GM12878 (cell line): Measurements from ENCODE around the gene ACSS1. TPM values are rescaled to one million over a fixed set of nuclear protein-coding genes. Genes with fewer than 3 reads are reported as not detected.

ENCODE experiments used
- ASH2L ChIP-seq: fragments of 300-600, 200-600 bp; sonication (generic); IDR thresholded peaks from 2 replicates; pipeline ENCODE4 v1.6.1; 2017; ENCODE audit warnings: low read depth, mild to moderate bottlenecking, borderline replicate concordance
- CHD1 ChIP-seq: IDR thresholded peaks from 2 replicates; pipeline ENCODE4 v1.6.1; 2012; ENCODE audit warnings: low read depth, low read length, improper control_type of control experiment
- ETV6 ChIP-seq, 2 experiments: fragments of 450-650 bp in 1 of 2; IDR thresholded peaks in 1 of 2; conservative IDR thresholded peaks in 1 of 2; 2 replicates each; pipeline ENCODE4 v1.6.1; 2014; ENCODE audit warnings: antibody characterized with exemption in 1 of 2, borderline replicate concordance in 1 of 2, low read depth in 1 of 2, mild to moderate bottlenecking in 1 of 2, moderate library complexity in 1 of 2
- FOXK2 ChIP-seq: fragments of 450-650 bp; IDR thresholded peaks from 2 replicates; pipeline ENCODE4 v1.6.1; 2017; ENCODE audit warnings: mild to moderate bottlenecking, moderate library complexity
- GABPA ChIP-seq: IDR thresholded peaks from 2 replicates; pipeline ENCODE4 v1.6.1; 2014; ENCODE audit warnings: antibody characterized with exemption, low read depth, mild to moderate bottlenecking, inconsistent platforms
- HDAC2 ChIP-seq: fragments of 200-600 bp; sonication (generic); IDR thresholded peaks from 2 replicates; pipeline ENCODE4 v1.6.1; 2017
- HDAC6 ChIP-seq: fragments of 200-600 bp; sonication (generic); IDR thresholded peaks from one replicate; pipeline ENCODE4 v1.8.0; 2017; ENCODE audit warnings: antibody characterized with exemption; ENCODE audit not compliant: unreplicated experiment
- HDGF ChIP-seq: fragments of 450-650 bp; IDR thresholded peaks from 2 replicates; pipeline ENCODE4 v1.6.1; 2016; ENCODE audit warnings: antibody characterized with exemption
- KDM1A ChIP-seq: fragments of 200-600 bp; sonication (generic); IDR thresholded peaks from 2 replicates; pipeline ENCODE4 v1.6.1; 2016; ENCODE audit warnings: borderline replicate concordance
- NR2C2 ChIP-seq: IDR thresholded peaks from 2 replicates; pipeline ENCODE4 v1.6.1; 2011; ENCODE audit warnings: borderline replicate concordance, low read depth; ENCODE audit not compliant: control insufficient read depth, insufficient read length
- NRF1 ChIP-seq: conservative IDR thresholded peaks from 2 replicates; pipeline ENCODE4 v1.6.1; 2011; ENCODE audit warnings: mild to moderate bottlenecking, low read depth, low read length, improper control_type of control experiment
- RELA ChIP-seq: fragments of 450-650 bp; IDR thresholded peaks from 2 replicates; pipeline ENCODE4 v1.8.0; 2014; ENCODE audit warnings: borderline replicate concordance; ENCODE audit not compliant: partially characterized antibody
- RFX5 ChIP-seq: IDR thresholded peaks from 2 replicates; pipeline ENCODE4 v1.6.1; 2011; ENCODE audit warnings: low read depth, low read length, improper control_type of control experiment
- ZNF217 ChIP-seq: fragments of 450-650 bp; IDR thresholded peaks from 2 replicates; pipeline ENCODE4 v1.6.1; 2017; ENCODE audit warnings: antibody characterized with exemption, mild to moderate bottlenecking
- ZNF24 ChIP-seq: fragments of 450-650 bp; IDR thresholded peaks from 2 replicates; pipeline ENCODE4 v1.6.1; 2017; ENCODE audit warnings: antibody characterized with exemption, mild to moderate bottlenecking
- ZZZ3 ChIP-seq: IDR thresholded peaks from 2 replicates; pipeline ENCODE4 v1.6.1; 2011; ENCODE audit warnings: low read depth; ENCODE audit not compliant: control insufficient read depth, insufficient read length
- polyA plus RNA-seq, 11 experiments: library from polyadenylated mRNA; depleted of rRNA in 4 of 11; unstranded in 6 of 11; stranded (reverse) in 5 of 11; fragments of >200 nt; fragmentation: Nextera tagmentation in 4 of 11; fragmentation: Illumina TruSeq in 1 of 11; extraction: Ambion mirVana in 4 of 11; extraction: Trizol in 1 of 11; gene quantifications; 1 replicate in 1 of 11; 2 replicates in 10 of 11; pipeline versions ENCODE4 v1.2.1 to v1.2.3, GENCODE V29; 2011 to 2016; ENCODE audit warnings: inconsistent platforms in 2 of 11, missing spikeins in 2 of 11, low read depth in 1 of 11
- total RNA-seq, 4 experiments: library from RNA; depleted of rRNA in 3 of 4; stranded (reverse); fragments of >200 nt in 3 of 4; fragmentation: Illumina TruSeq in 1 of 4; extraction: Trizol in 1 of 4; gene quantifications; 2 replicates each; pipeline versions ENCODE4 v1.2.1 to v1.2.3, GENCODE V29; 2013 to 2021
- TF ChIP-seq, protein P1 (sequence below): IDR thresholded peaks from 2 replicates; pipeline ENCODE4 v1.6.1; 2011; ENCODE audit warnings: borderline replicate concordance, low read depth, mild to moderate bottlenecking, moderate library complexity, mixed read lengths, low read length; ENCODE audit not compliant: insufficient read depth; ENCODE audit errors: extremely low read length
- TF ChIP-seq, protein P2 (sequence below): IDR thresholded peaks from 2 replicates; pipeline ENCODE4 v1.6.1; 2012; ENCODE audit warnings: improper control_type of control experiment, low read depth, low read length; ENCODE audit not compliant: insufficient replicate concordance
- TF ChIP-seq, protein P3 (sequence below): fragments of 450-650 bp; IDR thresholded peaks from 2 replicates; pipeline ENCODE4 v1.6.1; 2018; ENCODE audit warnings: mild to moderate bottlenecking, low read depth, moderate library complexity; ENCODE audit not compliant: partially characterized antibody
- TF ChIP-seq, protein P4 (sequence below): IDR thresholded peaks from 2 replicates; pipeline ENCODE4 v1.6.1; 2011; ENCODE audit warnings: mild to moderate bottlenecking, low read depth, low read length, moderate library complexity; ENCODE audit not compliant: insufficient replicate concordance

The ACSS1 gene
- total and polyA plus RNA-seq, 10 of the 15 experiments (the other 5 are each of a cell fraction or from before 2014, with no cell fraction given) = 1.3 to 44.9 (median 31.1) TPM

DNA sequence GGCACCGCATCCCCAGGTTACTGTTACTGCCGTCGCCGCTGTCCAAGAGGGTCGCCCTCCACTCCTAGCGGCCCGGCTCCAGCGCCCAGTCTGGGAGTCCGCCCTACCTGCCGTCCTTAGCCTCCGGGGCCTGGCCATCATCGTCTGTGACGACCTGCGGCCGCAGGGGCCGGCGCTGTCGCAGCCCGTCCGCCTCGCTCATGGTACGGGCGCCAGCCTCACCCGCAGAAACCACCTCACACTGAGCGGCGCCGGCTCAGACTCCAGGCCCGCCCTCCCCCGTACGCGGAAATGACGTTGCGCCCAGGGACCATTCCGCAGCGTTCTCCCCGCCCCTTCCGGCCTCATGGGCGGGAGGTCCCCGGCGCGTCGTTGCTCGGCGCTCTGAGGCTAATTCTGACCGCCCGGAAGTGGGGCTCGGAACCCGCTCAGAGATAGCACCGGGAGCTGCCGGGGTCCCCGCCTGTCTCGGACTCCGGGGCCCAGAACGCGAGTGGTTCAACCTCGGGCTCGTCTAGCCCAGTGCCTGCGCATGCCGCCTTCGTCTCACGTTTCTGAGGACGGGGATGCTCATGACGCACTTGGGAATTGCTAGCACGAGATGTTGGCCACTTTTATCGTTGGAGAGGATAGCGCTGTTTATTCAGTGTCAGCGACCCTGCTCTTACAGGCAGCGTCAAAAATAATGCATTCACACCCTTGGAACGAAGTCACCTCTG, 65.3 kb downstream of the ACSS1 start, which contains the start of gene APMAP (continued):
- TF ChIP-seq, protein P1, sequence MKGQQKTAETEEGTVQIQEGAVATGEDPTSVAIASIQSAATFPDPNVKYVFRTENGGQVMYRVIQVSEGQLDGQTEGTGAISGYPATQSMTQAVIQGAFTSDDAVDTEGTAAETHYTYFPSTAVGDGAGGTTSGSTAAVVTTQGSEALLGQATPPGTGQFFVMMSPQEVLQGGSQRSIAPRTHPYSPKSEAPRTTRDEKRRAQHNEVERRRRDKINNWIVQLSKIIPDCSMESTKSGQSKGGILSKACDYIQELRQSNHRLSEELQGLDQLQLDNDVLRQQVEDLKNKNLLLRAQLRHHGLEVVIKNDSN = no peak
- no peak for TF ChIP-seq HDGF
- no peak for TF ChIP-seq NR2C2
- no peak for TF ChIP-seq HDAC6
- 0 out of 4 replicates have a peak, but pooled peaks of 1 of the 2 experiments have one; percentile 22 for TF ChIP-seq ETV6 (conservative IDR thresholded peaks at IDR 0.05 in 1 of 2, IDR thresholded peaks at IDR 0.05 in 1 of 2; ENCODE audit: borderline replicate concordance in 1 of 2, low read depth in 1 of 2)
- TF ChIP-seq, protein P2, sequence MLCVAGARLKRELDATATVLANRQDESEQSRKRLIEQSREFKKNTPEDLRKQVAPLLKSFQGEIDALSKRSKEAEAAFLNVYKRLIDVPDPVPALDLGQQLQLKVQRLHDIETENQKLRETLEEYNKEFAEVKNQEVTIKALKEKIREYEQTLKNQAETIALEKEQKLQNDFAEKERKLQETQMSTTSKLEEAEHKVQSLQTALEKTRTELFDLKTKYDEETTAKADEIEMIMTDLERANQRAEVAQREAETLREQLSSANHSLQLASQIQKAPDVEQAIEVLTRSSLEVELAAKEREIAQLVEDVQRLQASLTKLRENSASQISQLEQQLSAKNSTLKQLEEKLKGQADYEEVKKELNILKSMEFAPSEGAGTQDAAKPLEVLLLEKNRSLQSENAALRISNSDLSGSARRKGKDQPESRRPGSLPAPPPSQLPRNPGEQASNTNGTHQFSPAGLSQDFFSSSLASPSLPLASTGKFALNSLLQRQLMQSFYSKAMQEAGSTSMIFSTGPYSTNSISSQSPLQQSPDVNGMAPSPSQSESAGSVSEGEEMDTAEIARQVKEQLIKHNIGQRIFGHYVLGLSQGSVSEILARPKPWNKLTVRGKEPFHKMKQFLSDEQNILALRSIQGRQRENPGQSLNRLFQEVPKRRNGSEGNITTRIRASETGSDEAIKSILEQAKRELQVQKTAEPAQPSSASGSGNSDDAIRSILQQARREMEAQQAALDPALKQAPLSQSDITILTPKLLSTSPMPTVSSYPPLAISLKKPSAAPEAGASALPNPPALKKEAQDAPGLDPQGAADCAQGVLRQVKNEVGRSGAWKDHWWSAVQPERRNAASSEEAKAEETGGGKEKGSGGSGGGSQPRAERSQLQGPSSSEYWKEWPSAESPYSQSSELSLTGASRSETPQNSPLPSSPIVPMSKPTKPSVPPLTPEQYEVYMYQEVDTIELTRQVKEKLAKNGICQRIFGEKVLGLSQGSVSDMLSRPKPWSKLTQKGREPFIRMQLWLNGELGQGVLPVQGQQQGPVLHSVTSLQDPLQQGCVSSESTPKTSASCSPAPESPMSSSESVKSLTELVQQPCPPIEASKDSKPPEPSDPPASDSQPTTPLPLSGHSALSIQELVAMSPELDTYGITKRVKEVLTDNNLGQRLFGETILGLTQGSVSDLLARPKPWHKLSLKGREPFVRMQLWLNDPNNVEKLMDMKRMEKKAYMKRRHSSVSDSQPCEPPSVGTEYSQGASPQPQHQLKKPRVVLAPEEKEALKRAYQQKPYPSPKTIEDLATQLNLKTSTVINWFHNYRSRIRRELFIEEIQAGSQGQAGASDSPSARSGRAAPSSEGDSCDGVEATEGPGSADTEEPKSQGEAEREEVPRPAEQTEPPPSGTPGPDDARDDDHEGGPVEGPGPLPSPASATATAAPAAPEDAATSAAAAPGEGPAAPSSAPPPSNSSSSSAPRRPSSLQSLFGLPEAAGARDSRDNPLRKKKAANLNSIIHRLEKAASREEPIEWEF = no peak
- TF ChIP-seq KDM1A = no peak
- no peak for TF ChIP-seq RELA
- 0 out of 2 replicates have a peak, but pooled peaks have one; percentile 62 for TF ChIP-seq CHD1
- no peak for TF ChIP-seq NRF1
- no peak for TF ChIP-seq HDAC2
- TF ChIP-seq ZNF24 = no peak
- peak; percentile 92 for TF ChIP-seq GABPA
- no peak for TF ChIP-seq ZNF217
- TF ChIP-seq ZZZ3 = no peak
- no peak for TF ChIP-seq ASH2L
- TF ChIP-seq, protein P3, sequence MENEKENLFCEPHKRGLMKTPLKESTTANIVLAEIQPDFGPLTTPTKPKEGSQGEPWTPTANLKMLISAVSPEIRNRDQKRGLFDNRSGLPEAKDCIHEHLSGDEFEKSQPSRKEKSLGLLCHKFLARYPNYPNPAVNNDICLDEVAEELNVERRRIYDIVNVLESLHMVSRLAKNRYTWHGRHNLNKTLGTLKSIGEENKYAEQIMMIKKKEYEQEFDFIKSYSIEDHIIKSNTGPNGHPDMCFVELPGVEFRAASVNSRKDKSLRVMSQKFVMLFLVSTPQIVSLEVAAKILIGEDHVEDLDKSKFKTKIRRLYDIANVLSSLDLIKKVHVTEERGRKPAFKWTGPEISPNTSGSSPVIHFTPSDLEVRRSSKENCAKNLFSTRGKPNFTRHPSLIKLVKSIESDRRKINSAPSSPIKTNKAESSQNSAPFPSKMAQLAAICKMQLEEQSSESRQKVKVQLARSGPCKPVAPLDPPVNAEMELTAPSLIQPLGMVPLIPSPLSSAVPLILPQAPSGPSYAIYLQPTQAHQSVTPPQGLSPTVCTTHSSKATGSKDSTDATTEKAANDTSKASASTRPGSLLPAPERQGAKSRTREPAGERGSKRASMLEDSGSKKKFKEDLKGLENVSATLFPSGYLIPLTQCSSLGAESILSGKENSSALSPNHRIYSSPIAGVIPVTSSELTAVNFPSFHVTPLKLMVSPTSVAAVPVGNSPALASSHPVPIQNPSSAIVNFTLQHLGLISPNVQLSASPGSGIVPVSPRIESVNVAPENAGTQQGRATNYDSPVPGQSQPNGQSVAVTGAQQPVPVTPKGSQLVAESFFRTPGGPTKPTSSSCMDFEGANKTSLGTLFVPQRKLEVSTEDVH = no peak
- TF ChIP-seq RFX5 = peak; percentile 46; the same call in 1 of the 2 replicates
- TF ChIP-seq, protein P4, sequence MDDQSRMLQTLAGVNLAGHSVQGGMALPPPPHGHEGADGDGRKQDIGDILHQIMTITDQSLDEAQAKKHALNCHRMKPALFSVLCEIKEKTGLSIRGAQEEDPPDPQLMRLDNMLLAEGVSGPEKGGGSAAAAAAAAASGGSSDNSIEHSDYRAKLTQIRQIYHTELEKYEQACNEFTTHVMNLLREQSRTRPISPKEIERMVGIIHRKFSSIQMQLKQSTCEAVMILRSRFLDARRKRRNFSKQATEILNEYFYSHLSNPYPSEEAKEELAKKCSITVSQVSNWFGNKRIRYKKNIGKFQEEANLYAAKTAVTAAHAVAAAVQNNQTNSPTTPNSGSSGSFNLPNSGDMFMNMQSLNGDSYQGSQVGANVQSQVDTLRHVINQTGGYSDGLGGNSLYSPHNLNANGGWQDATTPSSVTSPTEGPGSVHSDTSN = no peak
- peak; percentile 28; the same call in 1 of the 2 replicates for TF ChIP-seq FOXK2
